ENCODE data around the gene FAM3C. TPM values are rescaled to one million over a fixed set of nuclear protein-coding genes. Genes with fewer than 3 reads are reported as not detected.
"Not testable (repeated sequence)": the region's sequence is repeated elsewhere in the genome, so short reads cannot be mapped to it uniquely, and the experiment has no call there.

FAM3C gene
- total RNA-seq, 4 donors from 2014 or later, result 27.4 to 48.1 (median 31.8) TPM

DNA sequence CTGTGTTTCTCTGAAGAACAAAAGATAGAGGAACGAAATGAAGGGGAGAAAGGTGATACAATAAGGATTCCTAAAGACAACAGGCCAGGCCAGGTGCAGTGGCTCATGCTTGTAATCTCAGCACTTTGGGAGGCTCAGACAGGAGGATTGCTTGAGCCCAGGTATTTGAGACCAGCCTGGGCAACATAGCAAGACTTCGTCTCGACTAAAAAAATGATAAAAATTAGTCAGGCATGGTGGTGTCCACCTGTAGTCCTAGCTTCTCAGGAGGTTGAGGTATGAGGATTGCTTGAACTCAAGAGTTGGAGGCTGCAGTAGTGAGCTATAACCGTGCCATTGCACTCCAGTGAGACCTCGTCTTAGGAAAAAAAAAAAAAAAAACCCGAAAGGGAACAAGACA is 41.4 kb upstream of the FAM3C start:
- Histone ChIP-seq H3K36me3 (no peaks in the 10 kb centered on the region), H3K27me3 (no peaks in the 10 kb centered on the region), H3K27ac (no peak overlapping the region), H3K4me1 (peaks cover 0 to 16% (median 7%) of the 10 kb centered on the region in 3 donors), H3K4me3 (no peak overlapping the region), H3K9me3 (no peaks in the 10 kb centered on the region)
- no peak for ATAC-seq
- 64 to 90% methylated on average over 4 to 6 of the region's 6 CpGs for WGBS, 2 donors (ENCODE audit: low coverage in 1 of 2)
- TF ChIP-seq, protein P1, sequence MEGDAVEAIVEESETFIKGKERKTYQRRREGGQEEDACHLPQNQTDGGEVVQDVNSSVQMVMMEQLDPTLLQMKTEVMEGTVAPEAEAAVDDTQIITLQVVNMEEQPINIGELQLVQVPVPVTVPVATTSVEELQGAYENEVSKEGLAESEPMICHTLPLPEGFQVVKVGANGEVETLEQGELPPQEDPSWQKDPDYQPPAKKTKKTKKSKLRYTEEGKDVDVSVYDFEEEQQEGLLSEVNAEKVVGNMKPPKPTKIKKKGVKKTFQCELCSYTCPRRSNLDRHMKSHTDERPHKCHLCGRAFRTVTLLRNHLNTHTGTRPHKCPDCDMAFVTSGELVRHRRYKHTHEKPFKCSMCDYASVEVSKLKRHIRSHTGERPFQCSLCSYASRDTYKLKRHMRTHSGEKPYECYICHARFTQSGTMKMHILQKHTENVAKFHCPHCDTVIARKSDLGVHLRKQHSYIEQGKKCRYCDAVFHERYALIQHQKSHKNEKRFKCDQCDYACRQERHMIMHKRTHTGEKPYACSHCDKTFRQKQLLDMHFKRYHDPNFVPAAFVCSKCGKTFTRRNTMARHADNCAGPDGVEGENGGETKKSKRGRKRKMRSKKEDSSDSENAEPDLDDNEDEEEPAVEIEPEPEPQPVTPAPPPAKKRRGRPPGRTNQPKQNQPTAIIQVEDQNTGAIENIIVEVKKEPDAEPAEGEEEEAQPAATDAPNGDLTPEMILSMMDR (IDR thresholded peaks at IDR 0.05), result no peak
- TF ChIP-seq EP300 (IDR thresholded peaks at IDR 0.05) (no peak), POLR2A (IDR thresholded peaks at IDR 0.05) (no peak), POLR2AphosphoS5 (IDR thresholded peaks at IDR 0.05) (no peak)

DNA sequence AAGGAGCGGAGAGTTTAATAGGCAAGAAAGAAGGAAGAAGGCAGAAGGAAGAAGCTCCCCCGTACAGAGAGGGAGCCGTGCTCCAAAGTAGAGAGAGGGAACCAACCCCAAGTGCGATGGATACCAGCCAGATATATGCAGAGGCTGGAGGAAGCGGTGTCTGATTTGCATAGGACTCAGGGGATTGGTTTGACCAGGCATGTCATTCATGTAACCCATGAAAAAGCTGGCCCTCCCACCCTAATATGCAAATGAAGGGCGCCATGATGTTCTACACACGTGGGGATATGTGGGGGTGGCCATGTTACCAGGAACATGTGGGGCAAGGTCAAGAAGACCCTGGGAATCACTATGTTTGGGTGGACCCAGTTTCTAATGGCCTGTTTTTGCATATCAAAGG is 40.6 kb upstream of the FAM3C start:
- Histone ChIP-seq H3K36me3 (no peaks in the 10 kb centered on the region), H3K9me3 (no peaks in the 10 kb centered on the region), H3K27me3 (no peaks in the 10 kb centered on the region), H3K27ac (no peak overlapping the region), H3K4me1 (peaks cover 0 to 16% (median 7%) of the 10 kb centered on the region in 3 donors), H3K4me3 (no peak overlapping the region)
- 90 to 91% methylated on average over 2 to 7 of the region's 7 CpGs for WGBS, 2 donors (ENCODE audit: low coverage in 1 of 2)
- no peak for ATAC-seq
- TF ChIP-seq EP300 (IDR thresholded peaks at IDR 0.05) (no peak), POLR2A (IDR thresholded peaks at IDR 0.05) (no peak), POLR2AphosphoS5 (IDR thresholded peaks at IDR 0.05) (no peak)
- TF ChIP-seq, protein P1 (IDR thresholded peaks at IDR 0.05), result no peak

DNA sequence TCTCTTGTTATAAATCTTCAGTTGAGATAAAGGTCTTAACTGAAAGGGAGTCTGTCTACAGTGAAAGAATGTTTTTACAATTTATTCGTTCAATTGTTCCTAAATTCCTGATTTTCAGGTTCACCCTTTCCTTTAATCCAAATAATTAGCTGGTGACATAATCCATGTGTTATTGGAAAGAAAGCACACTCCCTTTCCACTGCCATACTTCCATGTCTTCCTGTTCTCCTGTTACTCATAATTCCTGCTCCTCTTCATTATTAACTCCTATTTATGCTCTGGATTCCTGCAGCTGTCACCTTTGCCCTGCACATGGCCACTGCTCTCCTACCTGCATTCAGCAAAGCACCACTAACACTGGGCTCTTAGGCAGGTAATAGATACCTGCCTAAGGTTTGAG is 40.0 kb upstream of the FAM3C start:
- Histone ChIP-seq H3K4me3 (no peak overlapping the region), H3K36me3 (no peaks in the 10 kb centered on the region), H3K27me3 (no peaks in the 10 kb centered on the region), H3K9me3 (no peaks in the 10 kb centered on the region), H3K4me1 (peaks cover 0 to 16% (median 7%) of the 10 kb centered on the region in 3 donors), H3K27ac (no peak overlapping the region)
- WGBS, 2 donors (ENCODE audit: low coverage in 1 of 2), result 82 to 100% methylated on average over 1 of the region's 1 CpG
- no peak for TF ChIP-seq POLR2AphosphoS5 (IDR thresholded peaks at IDR 0.05)
- ATAC-seq, result no peak

DNA sequence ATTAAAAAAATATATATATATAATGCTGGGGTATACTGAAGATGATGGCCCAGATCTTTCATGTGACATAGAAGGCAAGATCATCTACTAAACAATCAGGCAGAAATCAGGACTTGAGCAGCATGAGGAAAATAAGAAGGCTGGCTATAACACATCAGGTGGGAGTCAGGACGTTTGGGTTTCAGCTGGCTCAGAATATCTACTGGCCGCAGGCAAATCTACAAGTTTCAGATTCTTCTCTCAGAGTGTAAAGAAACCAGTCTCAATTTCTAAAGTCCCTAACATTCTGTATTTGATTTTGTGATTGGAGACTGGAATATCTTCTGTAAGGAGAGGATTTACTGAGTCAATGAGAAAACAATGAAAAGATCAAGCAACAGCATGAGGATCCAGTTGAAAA is 37.7 kb upstream of the FAM3C start:
- Histone ChIP-seq H3K4me1 (peaks cover 0 to 16% (median 7%) of the 10 kb centered on the region in 3 donors), H3K27me3 (no peaks in the 10 kb centered on the region), H3K27ac (no peak overlapping the region), H3K9me3 (no peaks in the 10 kb centered on the region), H3K36me3 (no peaks in the 10 kb centered on the region), H3K4me3 (no peak overlapping the region)
- TF ChIP-seq, protein P1 (IDR thresholded peaks at IDR 0.05), result no peak
- TF ChIP-seq POLR2A (IDR thresholded peaks at IDR 0.05) (no peak), EP300 (IDR thresholded peaks at IDR 0.05) (no peak), POLR2AphosphoS5 (IDR thresholded peaks at IDR 0.05) (no peak)
- ATAC-seq, result no peak
- 81 to 84% methylated on average over 2 of the region's 2 CpGs for whole genome bisulfite sequencing, 2 donors (ENCODE audit: low coverage in 1 of 2)

DNA sequence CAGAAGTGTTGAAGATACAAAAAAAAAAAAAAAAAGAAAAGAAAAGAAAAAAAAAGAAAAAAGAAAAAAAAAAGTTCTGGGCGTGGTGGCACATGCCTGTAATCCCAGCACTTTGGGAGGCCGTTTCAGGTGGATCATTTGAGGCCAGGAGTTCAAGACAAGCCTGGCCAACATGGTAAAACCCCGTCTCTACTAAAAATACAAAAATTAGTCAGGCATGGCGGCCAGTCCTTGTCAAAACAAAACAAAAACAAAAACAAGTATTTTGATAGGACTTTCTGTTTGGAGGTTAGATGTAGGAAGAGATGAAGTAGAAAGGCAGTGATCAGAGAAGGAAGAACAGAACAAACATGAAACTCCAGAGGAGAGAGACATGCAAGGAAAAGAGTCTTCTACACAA is 36.4 kb upstream of the FAM3C start:
- not testable (repeated sequence) for H3K9me3 ChIP-seq, ATAC-seq, H3K4me1 ChIP-seq, H3K4me3 ChIP-seq, H3K36me3 ChIP-seq, H3K27ac ChIP-seq, H3K27me3 ChIP-seq
- WGBS, 2 donors (ENCODE audit: low coverage in 1 of 2), result 97 to 100% methylated on average over 4 of the region's 4 CpGs

DNA sequence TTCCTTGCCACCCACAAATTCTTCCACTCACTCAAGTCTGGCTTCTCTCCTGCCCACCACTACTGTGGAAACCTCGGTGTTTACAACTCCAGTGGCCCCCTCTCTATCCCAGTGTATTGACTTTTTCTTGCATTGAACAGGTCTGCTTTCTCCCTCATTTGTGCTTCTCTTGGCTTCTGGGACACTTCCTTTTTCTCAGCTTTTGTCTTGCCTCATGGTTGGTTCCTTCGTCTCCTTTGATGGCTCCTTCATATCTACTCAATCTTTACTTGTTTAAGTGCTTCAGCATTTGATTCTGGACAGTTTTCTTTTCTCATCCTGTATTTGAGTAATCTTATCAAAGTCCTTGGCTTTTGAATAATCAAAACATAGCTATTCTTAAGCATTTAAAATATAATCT is 35.9 kb upstream of the FAM3C start:
- TF ChIP-seq, protein P1 (IDR thresholded peaks at IDR 0.05), result no peak
- TF ChIP-seq EP300 (IDR thresholded peaks at IDR 0.05) (no peak), POLR2AphosphoS5 (IDR thresholded peaks at IDR 0.05) (no peak), POLR2A (IDR thresholded peaks at IDR 0.05) (no peak)

More for the DNA sequence above, 35.9 kb upstream of the FAM3C start:
- Histone ChIP-seq H3K4me3 (no peak overlapping the region), H3K9me3 (no peaks in the 10 kb centered on the region), H3K36me3 (no peaks in the 10 kb centered on the region), H3K27me3 (no peaks in the 10 kb centered on the region), H3K4me1 (no peaks in the 10 kb centered on the region), H3K27ac (no peak overlapping the region)
- WGBS, 2 donors (ENCODE audit: low coverage in 1 of 2), result 95 to 100% methylated on average over 2 of the region's 2 CpGs
- no peak for ATAC-seq

Measured in gastroesophageal sphincter (tissue), 4 donors.